Hepatocyte (in vitro differentiated cells): ENCODE data around the gene UQCC2. TPM values are rescaled to one million over a fixed set of nuclear protein-coding genes. Genes with fewer than 3 reads are reported as not detected.

ENCODE experiments used
- DNase-seq: peaks from one replicate; pipeline ENCODE4 v3.0.0-alpha.2; 2016; ENCODE audit warnings: low spot score
- H2AFZ ChIP-seq: fragments of 200-600 bp; sonication (generic); 2 replicates; pipeline ENCODE4 v1.6.0; 2016; ENCODE audit warnings: antibody characterized with exemption, mild to moderate bottlenecking
- H3K27ac ChIP-seq: fragments of 200-600 bp; sonication (generic); 2 replicates; pipeline ENCODE4 v1.5.1; 2016; ENCODE audit warnings: mild to moderate bottlenecking
- H3K27me3 ChIP-seq: fragments of 200-600 bp; sonication (generic); 2 replicates; pipeline ENCODE4 v1.6.1; 2016
- H3K36me3 ChIP-seq: fragments of 200-600 bp; sonication (generic); replicated peaks from 2 replicates; pipeline ENCODE4 v1.5.1; 2016; ENCODE audit warnings: low read depth; ENCODE audit not compliant: insufficient read depth
- H3K4me1 ChIP-seq: fragments of 200-600 bp; sonication (generic); 2 replicates; pipeline ENCODE4 v1.5.1; 2016; ENCODE audit warnings: mild to moderate bottlenecking, moderate library complexity; ENCODE audit not compliant: insufficient read depth
- H3K4me2 ChIP-seq: fragments of 200-600 bp; sonication (generic); 2 replicates; pipeline ENCODE4 v1.6.0; 2016
- H3K4me3 ChIP-seq: fragments of 200-600 bp; sonication (generic); 2 replicates; pipeline ENCODE4 v1.5.1; 2016; ENCODE audit warnings: mild to moderate bottlenecking
- H3K79me2 ChIP-seq: fragments of 200-600 bp; sonication (generic); 2 replicates; pipeline ENCODE4 v1.6.0; 2017; ENCODE audit warnings: mild to moderate bottlenecking
- H3K9me2 ChIP-seq: fragments of 200-600 bp; sonication (generic); replicated peaks from 2 replicates; pipeline ENCODE4 v1.6.0; 2017; ENCODE audit warnings: mild to moderate bottlenecking; ENCODE audit not compliant: insufficient read depth
- H3K9me3 ChIP-seq: fragments of 200-600 bp; sonication (generic); 2 replicates; pipeline ENCODE4 v1.5.1; 2016; ENCODE audit warnings: low read depth, mild to moderate bottlenecking
- H4K20me1 ChIP-seq: fragments of 200-600 bp; sonication (generic); 2 replicates; pipeline ENCODE4 v1.6.0; 2016; ENCODE audit warnings: mild to moderate bottlenecking; ENCODE audit not compliant: insufficient read depth, poor library complexity, severe bottlenecking
- CTCF ChIP-seq: fragments of 200-600 bp; sonication (generic); IDR thresholded peaks from 2 replicates; pipeline ENCODE4 v1.5.1; 2016; ENCODE audit warnings: antibody characterized with exemption, mild to moderate bottlenecking; ENCODE audit not compliant: poor library complexity
- EZH2 ChIP-seq: fragments of 200-600 bp; sonication (generic); IDR thresholded peaks from 2 replicates; pipeline ENCODE4 v1.6.1; 2016; ENCODE audit warnings: antibody characterized with exemption, mild to moderate bottlenecking, borderline replicate concordance
- EZH2phosphoT487 ChIP-seq: fragments of 200-600 bp; sonication (generic); IDR thresholded peaks from one replicate; pipeline ENCODE4 v1.6.1; 2018; ENCODE audit warnings: antibody characterized with exemption, mild to moderate bottlenecking, low read depth, moderate library complexity; ENCODE audit not compliant: unreplicated experiment, severe bottlenecking
- WGBS: methylation state at CpG from one replicate; pipeline ENCODE4 v1.1.6; 2016; ENCODE audit warnings: low lambda C conversion rate; ENCODE audit errors: missing lambda C conversion rate; 5-methylcytosine and 5-hydroxymethylcytosine counted together
- polyA plus RNA-seq: library from polyadenylated mRNA; unstranded; fragments of >200 nt; fragmentation: Nextera tagmentation; extraction: Ambion mirVana; gene quantifications from 2 replicates; pipeline ENCODE4 v1.2.1, GENCODE V29; 2016
- total RNA-seq: library from RNA; depleted of rRNA; stranded (reverse); fragments of >200 nt; gene quantifications from 2 replicates; pipeline ENCODE4 v1.2.3, GENCODE V29; 2014

UQCC2 gene
- total and polyA plus RNA-seq, 2 experiments from 2014 or later: 44.7 to 151 TPM

GRCh38 chr6:33724102-33725023 lies 12.9 kb upstream of the UQCC2 start:
- Histone ChIP-seq H2AFZ (no peak overlapping the region), H3K9me2 (no peaks in the 10 kb centered on the region), H3K27ac (no peak overlapping the region), H3K9me3 (no peaks in the 10 kb centered on the region), H3K27me3 (no peaks in the 10 kb centered on the region), H3K79me2 (no peaks in the 10 kb centered on the region), H3K36me3 (no peaks in the 10 kb centered on the region), H3K4me3 (no peak overlapping the region), H4K20me1 (no peaks in the 10 kb centered on the region), H3K4me2 (no peak overlapping the region), H3K4me1 (no peaks in the 10 kb centered on the region)
- no peak for TF ChIP-seq EZH2phosphoT487
- no peak for TF ChIP-seq EZH2
- no peak for TF ChIP-seq CTCF
- no peak for DNase-seq
- 73% methylated on average over 13 of the region's 13 CpGs for WGBS

GRCh38 chr6:33723371-33724085 lies 12.0 kb upstream of the UQCC2 start:
- Histone ChIP-seq H3K9me3 (no peaks in the 10 kb centered on the region), H3K4me3 (no peak overlapping the region), H3K27ac (no peak overlapping the region), H3K36me3 (no peaks in the 10 kb centered on the region), H3K4me2 (no peak overlapping the region), H4K20me1 (no peaks in the 10 kb centered on the region), H3K9me2 (no peaks in the 10 kb centered on the region), H3K79me2 (no peaks in the 10 kb centered on the region), H3K4me1 (no peaks in the 10 kb centered on the region), H2AFZ (no peak overlapping the region), H3K27me3 (no peaks in the 10 kb centered on the region)
- 83% methylated on average over 3 of the region's 3 CpGs for WGBS
- no peak for DNase-seq
- TF ChIP-seq EZH2 (no peak), CTCF (no peak), EZH2phosphoT487 (no peak)

- H3K4me1 ChIP-seq: peaks cover 6% of the 10 kb centered on the region
- no peaks in the 10 kb centered on the region for H3K9me2 ChIP-seq
- no peak overlapping the region for H2AFZ ChIP-seq
- WGBS: 86% methylated on average over 5 of the region's 5 CpGs
- DNase-seq: no peak
- H3K27me3 ChIP-seq: no peaks in the 10 kb centered on the region
- no peaks in the 10 kb centered on the region for H4K20me1 ChIP-seq
- H3K27ac ChIP-seq: no peak overlapping the region
- no peaks in the 10 kb centered on the region for H3K36me3 ChIP-seq
- H3K4me3 ChIP-seq: no peak overlapping the region
- TF ChIP-seq EZH2 (no peak), EZH2phosphoT487 (no peak), CTCF (no peak)
- no peaks in the 10 kb centered on the region for H3K9me3 ChIP-seq
- no peak overlapping the region for H3K4me2 ChIP-seq
- no peaks in the 10 kb centered on the region for H3K79me2 ChIP-seq
Measured at GRCh38 chr6:33722103-33722623, 10.7 kb upstream of the UQCC2 start.
